ENCODE measurements around the gene AEBP1. TPM values are rescaled to one million over a fixed set of nuclear protein-coding genes. Genes with fewer than 3 reads are reported as not detected.

AEBP1 gene
- total RNA-seq, 1 donor from 2014 or later = 22.2 TPM

- Mint-ChIP-seq H3K27ac (ENCODE audit: unreplicated experiment) (no peak overlapping the region), H3K9me3 (ENCODE audit: unreplicated experiment) (no peaks in the 10 kb centered on the region), H3K4me3 (ENCODE audit: unreplicated experiment) (no peak overlapping the region), H3K27me3 (ENCODE audit: unreplicated experiment) (peaks cover 6% of the 10 kb centered on the region), H3K4me1 (ENCODE audit: unreplicated experiment) (no peaks in the 10 kb centered on the region), H3K36me3 (ENCODE audit: low read depth, unreplicated experiment) (peaks cover 25% of the 10 kb centered on the region)
- no peak for TF ChIP-seq CTCF (IDR thresholded peaks at IDR 0.05; ENCODE audit: unreplicated experiment)
- DNase-seq (ENCODE audit: low spot score) = no peak
These were observed 45.4 kb upstream of the AEBP1 start for GRCh38 chr7:44058759-44059218.

DNA sequence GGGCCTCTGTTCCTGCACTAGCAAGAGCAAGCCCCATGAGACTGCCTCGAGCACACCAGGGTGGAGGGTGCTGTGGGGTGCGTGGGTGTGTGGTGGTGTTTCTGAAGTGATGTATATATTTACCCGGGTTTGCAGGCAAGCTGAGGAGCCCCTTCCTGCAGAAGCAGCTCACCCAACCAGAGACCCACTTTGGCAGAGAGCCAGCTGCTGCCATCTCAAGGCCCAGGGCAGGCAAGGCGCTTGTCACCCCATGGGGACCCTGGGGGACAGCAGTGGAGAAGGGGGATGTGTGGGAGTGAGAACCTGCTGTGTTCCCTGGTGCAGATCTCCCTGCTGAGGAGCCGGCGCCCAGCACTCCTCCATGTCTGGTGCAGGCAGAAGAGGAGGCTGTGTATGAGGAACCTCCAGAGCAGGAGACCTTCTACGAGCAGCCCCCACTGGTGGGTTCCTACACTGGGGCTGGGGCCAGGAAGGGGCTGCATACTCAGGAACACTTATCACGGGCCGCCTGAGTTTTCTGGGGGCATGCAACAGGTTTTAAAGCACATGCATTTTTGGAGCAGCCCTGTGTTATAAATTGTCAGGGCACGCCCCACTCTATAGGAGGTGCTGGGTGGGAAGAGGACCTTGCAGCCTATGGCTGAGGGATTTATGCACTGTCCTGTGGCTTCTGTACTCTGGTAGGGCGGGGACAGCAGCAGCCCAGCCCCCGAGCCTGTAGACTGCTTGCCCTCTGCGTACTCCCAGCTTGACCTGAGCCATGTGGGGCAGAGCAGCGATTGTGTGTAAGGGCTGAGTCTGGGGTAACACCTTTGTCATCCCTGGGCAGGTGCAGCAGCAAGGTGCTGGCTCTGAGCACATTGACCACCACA, 44.7 kb upstream of the AEBP1 start:
- Mint-ChIP-seq H3K27me3 (ENCODE audit: unreplicated experiment) (peaks cover 6% of the 10 kb centered on the region), H3K4me3 (ENCODE audit: unreplicated experiment) (peak overlapping the region; percentile 74), H3K9me3 (ENCODE audit: unreplicated experiment) (no peaks in the 10 kb centered on the region), H3K36me3 (ENCODE audit: low read depth, unreplicated experiment) (peaks cover 25% of the 10 kb centered on the region), H3K27ac (ENCODE audit: unreplicated experiment) (no peak overlapping the region), H3K4me1 (ENCODE audit: unreplicated experiment) (no peaks in the 10 kb centered on the region)
- DNase-seq (ENCODE audit: low spot score) = no peak
- TF ChIP-seq CTCF (IDR thresholded peaks at IDR 0.05; ENCODE audit: unreplicated experiment) = no peak

DNA sequence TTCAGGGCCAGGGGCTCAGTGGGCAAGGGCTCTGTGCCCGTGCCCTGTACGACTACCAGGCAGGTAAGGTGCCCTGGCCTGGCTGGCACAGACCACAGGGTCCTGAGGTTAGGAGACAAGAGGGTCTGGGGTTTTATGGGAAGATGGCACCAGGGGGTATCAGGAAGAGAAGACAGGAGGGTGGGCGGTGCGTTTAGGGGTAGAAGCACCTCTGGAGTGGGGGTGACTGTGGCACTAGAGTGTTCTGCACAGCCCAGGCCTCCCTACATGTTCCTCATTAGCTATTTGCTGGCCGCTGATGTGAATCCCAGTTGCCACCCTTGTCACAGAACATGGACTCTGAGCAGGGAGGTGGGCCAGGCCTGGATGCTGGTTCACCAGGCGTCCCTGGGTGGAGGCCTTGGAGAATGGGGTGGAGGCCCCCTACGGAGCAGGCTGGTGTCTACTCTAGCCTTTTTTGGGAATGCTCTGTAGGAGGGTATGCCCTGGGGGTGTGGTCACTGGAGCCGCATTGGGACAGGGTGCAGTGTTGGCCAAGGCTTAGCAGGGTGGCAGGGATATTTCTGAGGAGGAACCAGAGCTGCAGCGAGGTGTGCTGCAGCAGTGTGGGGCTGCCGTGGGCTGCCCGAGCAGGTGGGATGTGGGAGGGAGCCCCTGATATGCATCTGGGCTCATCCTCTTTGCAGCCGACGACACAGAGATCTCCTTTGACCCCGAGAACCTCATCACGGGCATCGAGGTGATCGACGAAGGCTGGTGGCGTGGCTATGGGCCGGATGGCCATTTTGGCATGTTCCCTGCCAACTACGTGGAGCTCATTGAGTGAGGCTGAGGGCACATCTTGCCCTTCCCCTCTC, 43.8 kb upstream of the AEBP1 start:
- H3K27ac Mint-ChIP-seq (ENCODE audit: unreplicated experiment) = no peak overlapping the region
- no peaks in the 10 kb centered on the region for H3K4me1 Mint-ChIP-seq (ENCODE audit: unreplicated experiment)
- no peak for TF ChIP-seq CTCF (IDR thresholded peaks at IDR 0.05; ENCODE audit: unreplicated experiment)
- peaks cover 25% of the 10 kb centered on the region for H3K36me3 Mint-ChIP-seq (ENCODE audit: low read depth, unreplicated experiment)
- H3K9me3 Mint-ChIP-seq (ENCODE audit: unreplicated experiment) = no peaks in the 10 kb centered on the region
- no peak for DNase-seq (ENCODE audit: low spot score)
- peaks cover 8% of the 10 kb centered on the region for H3K27me3 Mint-ChIP-seq (ENCODE audit: unreplicated experiment)
- peak overlapping the region; percentile 74 for H3K4me3 Mint-ChIP-seq (ENCODE audit: unreplicated experiment)

DNA sequence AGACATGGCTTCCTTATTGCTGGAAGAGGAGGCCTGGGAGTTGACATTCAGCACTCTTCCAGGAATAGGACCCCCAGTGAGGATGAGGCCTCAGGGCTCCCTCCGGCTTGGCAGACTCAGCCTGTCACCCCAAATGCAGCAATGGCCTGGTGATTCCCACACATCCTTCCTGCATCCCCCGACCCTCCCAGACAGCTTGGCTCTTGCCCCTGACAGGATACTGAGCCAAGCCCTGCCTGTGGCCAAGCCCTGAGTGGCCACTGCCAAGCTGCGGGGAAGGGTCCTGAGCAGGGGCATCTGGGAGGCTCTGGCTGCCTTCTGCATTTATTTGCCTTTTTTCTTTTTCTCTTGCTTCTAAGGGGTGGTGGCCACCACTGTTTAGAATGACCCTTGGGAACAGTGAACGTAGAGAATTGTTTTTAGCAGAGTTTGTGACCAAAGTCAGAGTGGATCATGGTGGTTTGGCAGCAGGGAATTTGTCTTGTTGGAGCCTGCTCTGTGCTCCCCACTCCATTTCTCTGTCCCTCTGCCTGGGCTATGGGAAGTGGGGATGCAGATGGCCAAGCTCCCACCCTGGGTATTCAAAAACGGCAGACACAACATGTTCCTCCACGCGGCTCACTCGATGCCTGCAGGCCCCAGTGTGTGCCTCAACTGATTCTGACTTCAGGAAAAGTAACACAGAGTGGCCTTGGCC, 43.0 kb upstream of the AEBP1 start:
- Mint-ChIP-seq H3K27me3 (ENCODE audit: unreplicated experiment) (peaks cover 9% of the 10 kb centered on the region), H3K4me3 (ENCODE audit: unreplicated experiment) (no peak overlapping the region), H3K36me3 (ENCODE audit: low read depth, unreplicated experiment) (peaks cover 25% of the 10 kb centered on the region), H3K27ac (ENCODE audit: unreplicated experiment) (peak overlapping the region; percentile 31), H3K9me3 (ENCODE audit: unreplicated experiment) (no peaks in the 10 kb centered on the region), H3K4me1 (ENCODE audit: unreplicated experiment) (no peaks in the 10 kb centered on the region)
- no peak for TF ChIP-seq CTCF (IDR thresholded peaks at IDR 0.05; ENCODE audit: unreplicated experiment)
- DNase-seq (ENCODE audit: low spot score) = no peak
